NCI-H2196 treated with DMSO at 0.1 percent for 48 hours (cell line): ENCODE results near the gene TRAIP.
"Not testable (repeated sequence)": the region's sequence is repeated elsewhere in the genome, so short reads cannot be mapped to it uniquely, and the experiment has no call there.

ENCODE experiments used
- DNase-seq: peaks from one replicate; lab custom pipeline; 2025; ENCODE audit not compliant: unreplicated experiment; lab: John Stamatoyannopoulos, UW

The TRAIP gene

GRCh38 chr3:49792371-49793150 lies 63.8 kb downstream of the TRAIP start:
- DNase-seq, result no peak

- no peak for DNase-seq
These were observed 64.8 kb downstream of the TRAIP start for GRCh38 chr3:49791571-49791970.

- no peak for DNase-seq
These were observed 65.5 kb downstream of the TRAIP start for GRCh38 chr3:49790626-49791411.

- DNase-seq, result no peak
These were observed 68.3 kb downstream of the TRAIP start for GRCh38 chr3:49788056-49788455.

GRCh38 chr3:49787536-49787935 lies 68.8 kb downstream of the TRAIP start:
- no peak for DNase-seq

GRCh38 chr3:49787182-49787464 lies 69.2 kb downstream of the TRAIP start:
- no peak for DNase-seq

- peak; percentile 77 for DNase-seq
These were observed 69.8 kb downstream of the TRAIP start, which contains the start of gene IP6K1 for GRCh38 chr3:49786357-49787181. IP6K1 (minus strand) TSS chr3:49786542; CDS start chr3:49748040, 38,502 bp downstream.

GRCh38 chr3:49785565-49786356 lies 70.6 kb downstream of the TRAIP start:
- no peak for DNase-seq

GRCh38 chr3:49782277-49782676 lies 74.1 kb downstream of the TRAIP start:
- not testable (repeated sequence) for DNase-seq

- no peak for DNase-seq
These were observed 74.8 kb downstream of the TRAIP start for GRCh38 chr3:49781415-49782199.

GRCh38 chr3:49780975-49781365 lies 75.4 kb downstream of the TRAIP start:
- DNase-seq, result not testable (repeated sequence)

GRCh38 chr3:49780080-49780974 lies 76.0 kb downstream of the TRAIP start:
- no peak for DNase-seq

GRCh38 chr3:49779358-49780079 lies 76.8 kb downstream of the TRAIP start:
- DNase-seq, result no peak
